Panc1 (cell line): ENCODE measurements around the gene OSBPL5.

ENCODE experiments used
- TF ChIP-seq, protein P1 (sequence below): fragments of 450-650 bp; IDR thresholded peaks from 2 replicates; pipeline ENCODE4 v1.5.1; 2017; ENCODE audit warnings: mild to moderate bottlenecking
- TF ChIP-seq, protein P2 (sequence below), 2 experiments: IDR thresholded peaks; 2 replicates each; pipeline ENCODE4 v1.6.1; 2011 to 2012; ENCODE audit warnings: low read depth in 2 of 2, control low read depth in 1 of 2, low read length in 1 of 2, mild to moderate bottlenecking in 1 of 2, moderate library complexity in 1 of 2; ENCODE audit not compliant: insufficient read depth in 1 of 2

DNA sequence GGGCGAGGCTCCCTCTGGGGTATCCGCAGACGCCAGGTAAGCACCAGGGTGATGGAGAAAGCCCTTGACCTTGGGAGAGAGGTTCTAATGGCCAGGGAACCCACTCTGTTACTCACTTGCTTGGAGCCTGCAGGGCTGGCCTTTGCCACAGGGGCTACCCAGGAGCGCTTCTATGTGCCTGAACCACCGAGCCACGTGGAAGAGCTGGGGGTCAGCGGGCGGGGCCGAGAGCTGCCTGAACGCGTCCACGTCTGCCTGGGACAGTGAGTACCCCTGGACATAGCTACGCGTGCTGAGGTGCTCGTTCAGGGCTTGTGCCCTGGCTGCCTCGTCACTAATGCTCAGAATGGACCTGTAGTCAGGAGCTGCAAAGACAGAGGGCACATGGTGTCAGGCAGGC is 117.5 kb downstream of the OSBPL5 start:
- TF ChIP-seq, protein P1, sequence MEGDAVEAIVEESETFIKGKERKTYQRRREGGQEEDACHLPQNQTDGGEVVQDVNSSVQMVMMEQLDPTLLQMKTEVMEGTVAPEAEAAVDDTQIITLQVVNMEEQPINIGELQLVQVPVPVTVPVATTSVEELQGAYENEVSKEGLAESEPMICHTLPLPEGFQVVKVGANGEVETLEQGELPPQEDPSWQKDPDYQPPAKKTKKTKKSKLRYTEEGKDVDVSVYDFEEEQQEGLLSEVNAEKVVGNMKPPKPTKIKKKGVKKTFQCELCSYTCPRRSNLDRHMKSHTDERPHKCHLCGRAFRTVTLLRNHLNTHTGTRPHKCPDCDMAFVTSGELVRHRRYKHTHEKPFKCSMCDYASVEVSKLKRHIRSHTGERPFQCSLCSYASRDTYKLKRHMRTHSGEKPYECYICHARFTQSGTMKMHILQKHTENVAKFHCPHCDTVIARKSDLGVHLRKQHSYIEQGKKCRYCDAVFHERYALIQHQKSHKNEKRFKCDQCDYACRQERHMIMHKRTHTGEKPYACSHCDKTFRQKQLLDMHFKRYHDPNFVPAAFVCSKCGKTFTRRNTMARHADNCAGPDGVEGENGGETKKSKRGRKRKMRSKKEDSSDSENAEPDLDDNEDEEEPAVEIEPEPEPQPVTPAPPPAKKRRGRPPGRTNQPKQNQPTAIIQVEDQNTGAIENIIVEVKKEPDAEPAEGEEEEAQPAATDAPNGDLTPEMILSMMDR = no peak
- TF ChIP-seq, protein P2, sequence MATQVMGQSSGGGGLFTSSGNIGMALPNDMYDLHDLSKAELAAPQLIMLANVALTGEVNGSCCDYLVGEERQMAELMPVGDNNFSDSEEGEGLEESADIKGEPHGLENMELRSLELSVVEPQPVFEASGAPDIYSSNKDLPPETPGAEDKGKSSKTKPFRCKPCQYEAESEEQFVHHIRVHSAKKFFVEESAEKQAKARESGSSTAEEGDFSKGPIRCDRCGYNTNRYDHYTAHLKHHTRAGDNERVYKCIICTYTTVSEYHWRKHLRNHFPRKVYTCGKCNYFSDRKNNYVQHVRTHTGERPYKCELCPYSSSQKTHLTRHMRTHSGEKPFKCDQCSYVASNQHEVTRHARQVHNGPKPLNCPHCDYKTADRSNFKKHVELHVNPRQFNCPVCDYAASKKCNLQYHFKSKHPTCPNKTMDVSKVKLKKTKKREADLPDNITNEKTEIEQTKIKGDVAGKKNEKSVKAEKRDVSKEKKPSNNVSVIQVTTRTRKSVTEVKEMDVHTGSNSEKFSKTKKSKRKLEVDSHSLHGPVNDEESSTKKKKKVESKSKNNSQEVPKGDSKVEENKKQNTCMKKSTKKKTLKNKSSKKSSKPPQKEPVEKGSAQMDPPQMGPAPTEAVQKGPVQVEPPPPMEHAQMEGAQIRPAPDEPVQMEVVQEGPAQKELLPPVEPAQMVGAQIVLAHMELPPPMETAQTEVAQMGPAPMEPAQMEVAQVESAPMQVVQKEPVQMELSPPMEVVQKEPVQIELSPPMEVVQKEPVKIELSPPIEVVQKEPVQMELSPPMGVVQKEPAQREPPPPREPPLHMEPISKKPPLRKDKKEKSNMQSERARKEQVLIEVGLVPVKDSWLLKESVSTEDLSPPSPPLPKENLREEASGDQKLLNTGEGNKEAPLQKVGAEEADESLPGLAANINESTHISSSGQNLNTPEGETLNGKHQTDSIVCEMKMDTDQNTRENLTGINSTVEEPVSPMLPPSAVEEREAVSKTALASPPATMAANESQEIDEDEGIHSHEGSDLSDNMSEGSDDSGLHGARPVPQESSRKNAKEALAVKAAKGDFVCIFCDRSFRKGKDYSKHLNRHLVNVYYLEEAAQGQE (IDR thresholded peaks at IDR 0.05; ENCODE audit: insufficient read depth in 1 of 2, low read depth in 2 of 2, low read length in 1 of 2) = no peak
